ENCODE measurements around the gene LGR6. TPM values are rescaled to one million over a fixed set of nuclear protein-coding genes. Genes with fewer than 3 reads are reported as not detected.

Gene LGR6
- total and polyA plus RNA-seq, 2 of the 8 experiments (the other 6 are each of a cell fraction or from before 2014, with no cell fraction given): 0.50 to 1.0 TPM

GRCh38 chr1:202146279-202146678 is 47.3 kb upstream of the LGR6 start:
- Histone ChIP-seq H3K79me2 (ENCODE audit: control insufficient read depth in 1 of 2, insufficient read depth in 2 of 2, low read length in 2 of 2) (peaks cover 3 to 22% of the 10 kb centered on the region in 2 experiments; a peak in 3 of 4 replicates), H2BK15ac (ENCODE audit: low read length) (no peak overlapping the region), H3K79me1 (ENCODE audit: low read depth, low read length) (peaks cover 8% of the 10 kb centered on the region), H3K14ac (ENCODE audit: insufficient read length) (no peak overlapping the region), H3K4ac (replicated peaks; ENCODE audit: insufficient read length, low read depth, low read length) (no peak overlapping the region), H3K9me3 (ENCODE audit: insufficient read depth in 2 of 2, low read depth in 1 of 2, low read length in 1 of 2) (no peaks in the 10 kb centered on the region), H3K36me3 (ENCODE audit: control insufficient read depth in 2 of 4, insufficient read depth in 4 of 4, low read length in 3 of 4) (no peaks in the 10 kb centered on the region), H3K4me1 (replicated peaks in 1 of 4; ENCODE audit: control insufficient read depth in 3 of 4, insufficient read depth in 4 of 4, low read length in 3 of 4) (peaks cover 3 to 13% (median 9%) of the 10 kb centered on the region in 4 experiments; a peak in 6 of 7 replicates), H3K27ac (ENCODE audit: low read depth, low read length) (no peak overlapping the region), H4K8ac (ENCODE audit: extremely low read depth, insufficient read depth, low read length) (no peak overlapping the region), H3K4me2 (ENCODE audit: insufficient read depth in 1 of 2, low read depth in 2 of 2, low read length in 2 of 2) (no peak overlapping the region), H3K27me3 (replicated peaks in 1 of 4; ENCODE audit: control insufficient read depth in 3 of 4, extremely low read depth in 1 of 4, insufficient read depth in 3 of 4, low read length in 3 of 4) (peaks cover 0 to 7% (median 2%) of the 10 kb centered on the region in 4 experiments; a peak in 3 of 7 replicates), H2BK20ac (ENCODE audit: low read length) (no peak overlapping the region), H3K56ac (replicated peaks; ENCODE audit: insufficient read length, low read depth, low read length) (no peak overlapping the region), H3K23ac (ENCODE audit: insufficient read length) (no peak overlapping the region), H2AK5ac (ENCODE audit: low read depth, low read length) (no peak overlapping the region), H4K20me1 (replicated peaks in 1 of 2; ENCODE audit: control insufficient read depth in 1 of 2, insufficient read depth in 2 of 2, low read length in 2 of 2) (peaks cover 2 to 9% of the 10 kb centered on the region in 2 experiments), H2BK5ac (ENCODE audit: low read depth, low read length) (no peak overlapping the region), H3K9ac (replicated peaks in 1 of 4; ENCODE audit: extremely low read depth in 1 of 4, low read depth in 3 of 4, low read length in 3 of 4) (no peak overlapping the region), H2BK120ac (replicated peaks; ENCODE audit: low read depth, low read length) (no peak overlapping the region), H4K5ac (ENCODE audit: insufficient read length, low read depth, low read length) (no peak overlapping the region), H3K4me3 (ENCODE audit: extremely low read depth in 1 of 4, insufficient read depth in 2 of 4, low read depth in 3 of 4, low read length in 4 of 4) (no peak overlapping the region), H3K23me2 (ENCODE audit: low read depth, low read length) (peaks cover 13% of the 10 kb centered on the region), H4K91ac (replicated peaks; ENCODE audit: insufficient read length, low read length) (no peak overlapping the region), H2AFZ (ENCODE audit: low read length) (no peak overlapping the region), H2BK12ac (ENCODE audit: low read depth, low read length) (no peak overlapping the region), H3K18ac (ENCODE audit: extremely low read depth, low read length) (no peak overlapping the region)
- POLR2A ChIA-PET (ENCODE audit: partially characterized antibody): interaction anchor here (1.3 to 1.6 kb wide), 2 partner anchors 11 to 15 kb away, joined by 3 to 4 read pairs; no protein-coding TSS in a partner anchor
- FAIRE-seq (no peak), DNase-seq (ENCODE audit: low read depth in 1 of 2, low spot score in 2 of 2) (no peak)
- CTCF ChIA-PET (ENCODE audit: partially characterized antibody): interaction anchor here (0.5 to 6.1 kb wide), 8 partner anchors 9 to 1207 kb away, joined by 3 to 50 read pairs (median 4); no protein-coding TSS in a partner anchor
- WGBS, 2 experiments (ENCODE audit: extremely low coverage in 1 of 2, insufficient coverage in 1 of 2, insufficient read length in 1 of 2, insufficient replicate concordance in 2 of 2, low coverage in 1 of 2, low lambda C conversion rate in 2 of 2, missing lambda C conversion rate in 1 of 2): 96% methylated on average over 5 of the region's 5 CpGs; no CpG with 5 or more reads in 1 of the 2 experiments
- TF ChIP-seq CEBPB (IDR thresholded peaks at IDR 0.05; ENCODE audit: low read depth, low read length) (no peak), NANOG (IDR thresholded peaks at IDR 0.05; ENCODE audit: insufficient read depth, low read depth, low read length, poor library complexity, severe bottlenecking) (no peak), GABPA (IDR thresholded peaks at IDR 0.05; ENCODE audit: borderline replicate concordance, insufficient read depth, low read length) (no peak), JUND (IDR thresholded peaks at IDR 0.05; ENCODE audit: low read length) (no peak), CHD2 (IDR thresholded peaks at IDR 0.05; ENCODE audit: low read length) (no peak), GTF2F1 (IDR thresholded peaks at IDR 0.05; ENCODE audit: borderline replicate concordance, low read depth, low read length) (no peak), MAX (IDR thresholded peaks at IDR 0.05) (no peak), KDM4A (IDR thresholded peaks at IDR 0.05; ENCODE audit: low read depth, low read length, severe bottlenecking) (no peak), CTCF (IDR thresholded peaks at IDR 0.05; ENCODE audit: control extremely low read depth in 1 of 3, insufficient read depth in 1 of 3, low read depth in 1 of 3, low read length in 3 of 3) (no peak), MAFK (IDR thresholded peaks at IDR 0.05; ENCODE audit: low read depth, low read length) (no peak)
